ENCODE results near the gene PDE6A.

GRCh38 chr5:149940077-149940574 is 4.5 kb downstream of the PDE6A start:
- TF ChIP-seq CTCF (IDR thresholded peaks at IDR 0.05; ENCODE audit: low read depth, low read length, missing input control) = no peak
- no peak for TF ChIP-seq YY1 (IDR thresholded peaks at IDR 0.05)
- no peak for TF ChIP-seq RAD21 (IDR thresholded peaks at IDR 0.05)

Data from liver (tissue), 3 donors.